ENCODE results near the gene TMEM54.

DNA sequence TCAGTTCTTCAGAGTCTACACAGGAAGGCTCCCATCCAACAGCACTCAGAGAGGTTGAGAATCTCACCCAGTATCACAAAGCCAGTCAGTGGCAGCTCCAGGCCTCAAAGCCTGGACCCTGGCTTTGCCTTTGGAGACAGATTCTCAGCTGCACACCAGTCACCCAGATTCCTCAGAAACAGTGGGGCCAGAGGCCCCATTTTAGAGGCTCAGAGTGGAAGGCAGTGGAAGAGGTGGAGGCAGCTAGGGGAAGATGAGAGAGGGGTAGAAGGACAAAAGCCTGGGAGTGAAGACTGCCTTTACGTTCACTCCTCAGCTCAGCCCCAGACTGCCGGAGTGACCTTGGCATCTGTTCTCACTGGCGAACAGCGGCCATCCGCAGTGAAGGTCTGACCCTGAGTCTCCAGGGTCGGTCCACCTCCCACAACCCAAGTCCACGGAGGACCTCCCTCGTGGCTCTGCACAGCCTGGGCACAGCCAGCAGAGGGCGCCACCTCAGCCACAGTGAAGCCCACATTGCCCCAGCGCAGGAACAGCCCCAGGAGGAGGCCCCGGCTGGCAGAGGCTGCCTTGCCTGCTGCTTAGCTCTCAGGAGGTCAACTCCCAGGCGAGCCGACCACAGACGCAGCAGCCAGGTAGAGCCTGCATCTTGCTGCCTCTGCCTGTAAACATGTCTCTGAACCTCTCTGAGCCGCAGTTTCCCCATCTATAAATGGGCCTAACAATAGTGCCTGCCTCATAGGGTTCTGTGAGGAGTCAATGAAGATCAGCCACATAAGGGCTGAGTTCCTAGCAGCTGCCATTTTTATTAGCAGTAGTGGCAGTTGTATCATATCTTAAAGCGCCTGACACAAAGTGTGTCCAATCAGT lies 24.6 kb downstream of the TMEM54 start:
- TF ChIP-seq EZH2 (IDR thresholded peaks at IDR 0.05; ENCODE audit: borderline replicate concordance) (no peak), CTCF (IDR thresholded peaks at IDR 0.05; ENCODE audit: poor library complexity) (peak; percentile 57), EZH2phosphoT487 (IDR thresholded peaks at IDR 0.05; ENCODE audit: low read depth, severe bottlenecking, unreplicated experiment) (no peak)
